GM19455 (cell line): ENCODE data around the gene ZBTB18.

ENCODE experiments used
- ATAC-seq: cut with Tn5 transposase; IDR thresholded peaks from one replicate; pipeline ENCODE4 v1.9.1; 2021; ENCODE audit not compliant: unreplicated experiment

Gene ZBTB18

GRCh38 chr1:244087021-244087560 is 36.0 kb downstream of the ZBTB18 start:
- no peak for ATAC-seq

- no peak for ATAC-seq
Measured at GRCh38 chr1:244087611-244088010, 36.5 kb downstream of the ZBTB18 start.

- ATAC-seq = no peak
Measured at GRCh38 chr1:244088161-244088560, 37.1 kb downstream of the ZBTB18 start.

- ATAC-seq = no peak
Measured at GRCh38 chr1:244089561-244089960, 38.5 kb downstream of the ZBTB18 start.

- no peak for ATAC-seq
Measured at GRCh38 chr1:244090645-244091044, 39.6 kb downstream of the ZBTB18 start.

- no peak for ATAC-seq
Measured at GRCh38 chr1:244092293-244092963, 41.3 kb downstream of the ZBTB18 start.

GRCh38 chr1:244092964-244093638 is 42.0 kb downstream of the ZBTB18 start:
- no peak for ATAC-seq

- ATAC-seq = no peak
Measured at GRCh38 chr1:244094880-244095528, 43.9 kb downstream of the ZBTB18 start.

- ATAC-seq = no peak
Measured at GRCh38 chr1:244095529-244095911, 44.4 kb downstream of the ZBTB18 start.

- no peak for ATAC-seq
Measured at GRCh38 chr1:244096066-244096610, 45.1 kb downstream of the ZBTB18 start.

GRCh38 chr1:244096691-244097090 is 45.6 kb downstream of the ZBTB18 start:
- no peak for ATAC-seq

- ATAC-seq = no peak
Measured at GRCh38 chr1:244097523-244098405, 46.7 kb downstream of the ZBTB18 start.

- ATAC-seq = no peak
Measured at GRCh38 chr1:244099258-244099930, 48.3 kb downstream of the ZBTB18 start.

GRCh38 chr1:244100276-244100675 is 49.2 kb downstream of the ZBTB18 start:
- ATAC-seq = no peak

- ATAC-seq = no peak
Measured at GRCh38 chr1:244100704-244101453, 49.8 kb downstream of the ZBTB18 start.

GRCh38 chr1:244102046-244102445 is 51.0 kb downstream of the ZBTB18 start:
- no peak for ATAC-seq

GRCh38 chr1:244102468-244102867 is 51.4 kb downstream of the ZBTB18 start:
- ATAC-seq = no peak

- ATAC-seq = no peak
Measured at GRCh38 chr1:244104309-244105060, 53.4 kb downstream of the ZBTB18 start.

GRCh38 chr1:244106176-244106575 is 55.1 kb downstream of the ZBTB18 start:
- ATAC-seq = no peak
